Measurements from ENCODE around the gene WBP2.
"Not testable (repeated sequence)": the region's sequence is repeated elsewhere in the genome, so short reads cannot be mapped to it uniquely, and the experiment has no call there.

- not testable (repeated sequence) for TF ChIP-seq CTCF (IDR thresholded peaks at IDR 0.05; ENCODE audit: borderline replicate concordance, extremely low read depth, low read length, poor library complexity, severe bottlenecking); EZH2 (IDR thresholded peaks at IDR 0.05; ENCODE audit: borderline replicate concordance, low read depth, low read length, severe bottlenecking)
These were observed 44.4 kb downstream of the WBP2 start for GRCh38 chr17:75810756-75811155.
